Measurements from ENCODE around the gene GPAM.
"Not testable (repeated sequence)": the region's sequence is repeated elsewhere in the genome, so short reads cannot be mapped to it uniquely, and the experiment has no call there.

GPAM gene

DNA sequence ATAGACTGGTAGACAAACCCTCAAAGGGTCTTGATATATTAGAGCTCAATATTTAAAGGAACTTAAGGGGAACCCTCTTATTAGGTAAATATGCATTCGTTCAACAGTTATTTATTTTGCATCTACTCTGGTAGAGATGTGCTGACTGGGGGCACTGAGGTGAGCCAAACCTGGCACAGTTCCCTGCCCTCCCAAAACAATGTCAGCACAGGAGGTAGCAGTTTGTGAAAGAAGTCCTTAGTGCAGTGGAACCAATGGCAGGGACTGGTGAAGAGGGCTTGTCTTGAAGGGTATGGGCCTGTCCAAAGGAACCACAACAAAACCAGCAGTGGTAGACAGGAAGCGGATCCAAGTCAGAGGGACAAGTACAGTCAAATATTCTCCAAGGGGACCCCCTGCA, 32.6 kb upstream of the GPAM start:
- no peak for DNase-seq (ENCODE audit: extremely low spot score, insufficient read length, low read depth)
- no peak for FAIRE-seq

- DNase-seq (ENCODE audit: extremely low spot score, insufficient read length, low read depth) = no peak
- no peak for FAIRE-seq
Measured at GRCh38 chr10:112215342-112215774, 31.8 kb upstream of the GPAM start.

DNA sequence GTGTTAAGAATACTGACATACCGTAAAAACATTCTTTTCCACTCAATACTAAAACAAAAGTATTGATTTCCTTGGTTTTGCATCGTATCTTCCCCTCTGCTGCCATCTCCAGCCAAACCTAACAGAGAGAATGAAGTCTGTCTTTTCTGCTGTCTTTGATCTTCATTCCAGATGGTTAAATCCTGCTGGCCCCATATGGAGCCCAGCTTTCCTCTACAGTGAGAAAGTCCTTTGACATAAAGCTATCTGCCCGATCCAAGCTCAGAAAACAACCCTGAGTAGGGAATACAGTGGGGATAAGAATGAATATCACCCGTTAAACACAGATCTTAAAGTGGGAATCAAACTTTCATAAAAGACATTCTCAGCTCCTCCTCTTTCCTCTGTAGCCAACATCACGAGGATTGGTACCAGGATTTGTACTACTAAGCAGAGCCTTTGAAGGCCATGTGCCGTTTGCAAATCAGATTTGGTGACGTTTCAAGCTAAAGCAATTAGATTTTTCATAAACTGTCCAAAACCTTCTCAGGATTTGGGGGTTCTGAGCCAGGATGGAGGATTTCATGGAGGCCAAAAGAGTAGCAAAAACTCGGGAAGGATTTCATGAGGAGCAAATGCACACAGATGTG, 30.8 kb upstream of the GPAM start:
- no peak for FAIRE-seq
- DNase-seq (ENCODE audit: extremely low spot score, insufficient read length, low read depth) = no peak

DNA sequence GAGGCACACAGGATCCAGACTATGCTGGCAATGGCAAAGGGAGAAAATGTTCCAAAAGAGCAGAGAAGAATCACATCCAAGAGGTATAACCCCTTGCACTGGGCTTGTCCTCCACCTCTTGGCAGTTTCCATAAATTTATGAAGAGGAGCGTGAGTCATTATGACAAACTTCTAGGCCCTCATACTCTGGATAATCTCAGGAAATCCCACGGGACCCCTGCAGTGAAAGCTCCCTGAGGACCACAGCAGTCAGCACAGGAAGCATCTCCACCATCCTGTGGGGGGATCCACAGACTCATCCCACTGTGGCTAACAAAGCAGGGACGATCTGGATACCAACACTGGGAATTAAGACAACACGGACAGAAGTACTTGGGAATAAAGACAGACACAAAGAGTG, 30.3 kb upstream of the GPAM start:
- FAIRE-seq (no peak), DNase-seq (ENCODE audit: extremely low spot score, insufficient read length, low read depth) (no peak)

DNA sequence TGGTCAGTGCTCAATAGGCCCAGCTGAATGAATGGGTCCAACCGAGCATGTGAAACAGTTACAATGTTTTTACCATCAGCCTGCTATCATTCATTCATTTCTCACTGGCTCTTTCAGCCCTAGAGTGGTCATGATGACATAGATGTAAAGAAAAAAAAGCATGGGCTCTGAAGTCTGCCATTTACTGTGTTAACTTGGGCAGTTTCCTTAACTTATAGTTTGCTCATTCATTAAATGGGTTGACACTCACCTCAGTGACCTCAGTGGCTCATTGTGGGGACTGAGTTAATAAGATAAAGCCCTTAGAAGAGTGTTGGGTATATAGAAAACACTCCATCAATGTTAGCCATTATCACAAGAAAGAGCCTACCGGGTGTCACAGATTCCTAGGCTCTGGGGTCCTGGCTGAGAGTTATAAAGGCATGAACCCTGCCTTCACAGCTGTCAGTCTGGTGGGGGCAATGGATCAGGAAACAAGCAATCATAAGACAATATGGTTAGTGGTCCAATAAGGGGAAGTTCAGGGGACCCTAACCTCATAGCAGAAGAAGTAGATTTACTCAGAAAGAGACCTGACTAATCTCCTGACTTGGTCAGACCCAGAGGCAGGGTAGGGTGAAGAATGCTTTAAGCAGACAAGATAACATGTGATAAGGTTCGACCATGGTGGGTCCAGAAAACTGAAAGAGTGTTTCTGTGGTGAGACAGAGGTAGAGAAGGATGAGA, 29.7 kb upstream of the GPAM start:
- FAIRE-seq (no peak), DNase-seq (ENCODE audit: extremely low spot score, insufficient read length, low read depth) (no peak)

GRCh38 chr10:112210666-112211065, 27.1 kb upstream of the GPAM start:
- no peak for FAIRE-seq

GRCh38 chr10:112209684-112210131, 26.1 kb upstream of the GPAM start:
- no peak for FAIRE-seq
- DNase-seq (ENCODE audit: extremely low spot score, insufficient read length, low read depth) = no peak

More at GRCh38 chr10:112210666-112211065, 27.1 kb upstream of the GPAM start:
- no peak for DNase-seq (ENCODE audit: extremely low spot score, insufficient read length, low read depth)

DNA sequence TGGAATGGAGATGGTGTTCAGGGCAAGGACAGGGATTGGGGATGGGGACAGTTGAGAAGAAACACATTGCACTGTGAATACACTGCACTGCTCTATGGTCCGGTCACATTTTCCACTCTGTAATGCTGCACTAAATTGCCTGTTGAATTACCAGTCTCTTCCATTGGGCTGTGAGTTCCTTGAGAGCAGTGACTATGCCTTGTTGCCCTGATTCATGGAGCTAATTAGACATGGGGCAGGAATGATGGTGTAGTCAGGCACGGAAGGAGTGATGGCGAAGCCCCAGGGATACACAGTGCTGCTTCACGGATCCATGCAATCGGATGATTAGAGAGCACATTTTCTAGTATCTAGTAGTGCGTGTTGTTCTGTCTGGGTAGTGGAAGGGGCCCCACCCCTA, 25.4 kb upstream of the GPAM start:
- FAIRE-seq (no peak), DNase-seq (ENCODE audit: extremely low spot score, insufficient read length, low read depth) (no peak)

DNA sequence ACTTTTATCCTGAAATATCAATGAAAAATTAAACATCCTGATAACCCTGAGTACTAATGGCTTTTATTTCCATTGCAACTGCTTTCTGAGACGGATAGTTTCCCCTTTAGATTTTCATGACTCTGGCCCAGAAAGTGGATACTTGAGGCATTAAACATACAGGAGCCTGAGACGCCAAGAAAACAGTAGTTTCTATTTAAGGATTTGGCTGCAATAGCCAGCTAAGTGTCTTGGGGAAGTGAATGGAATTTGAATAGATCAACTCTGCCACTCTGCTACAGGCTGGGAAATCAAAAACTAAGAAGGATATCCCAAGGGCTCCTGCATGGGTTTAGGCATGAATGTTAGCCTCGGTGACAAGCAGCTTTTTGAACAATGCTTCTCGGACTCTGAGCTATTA, 24.7 kb upstream of the GPAM start:
- FAIRE-seq = no peak
- no peak for DNase-seq (ENCODE audit: extremely low spot score, insufficient read length, low read depth)

DNA sequence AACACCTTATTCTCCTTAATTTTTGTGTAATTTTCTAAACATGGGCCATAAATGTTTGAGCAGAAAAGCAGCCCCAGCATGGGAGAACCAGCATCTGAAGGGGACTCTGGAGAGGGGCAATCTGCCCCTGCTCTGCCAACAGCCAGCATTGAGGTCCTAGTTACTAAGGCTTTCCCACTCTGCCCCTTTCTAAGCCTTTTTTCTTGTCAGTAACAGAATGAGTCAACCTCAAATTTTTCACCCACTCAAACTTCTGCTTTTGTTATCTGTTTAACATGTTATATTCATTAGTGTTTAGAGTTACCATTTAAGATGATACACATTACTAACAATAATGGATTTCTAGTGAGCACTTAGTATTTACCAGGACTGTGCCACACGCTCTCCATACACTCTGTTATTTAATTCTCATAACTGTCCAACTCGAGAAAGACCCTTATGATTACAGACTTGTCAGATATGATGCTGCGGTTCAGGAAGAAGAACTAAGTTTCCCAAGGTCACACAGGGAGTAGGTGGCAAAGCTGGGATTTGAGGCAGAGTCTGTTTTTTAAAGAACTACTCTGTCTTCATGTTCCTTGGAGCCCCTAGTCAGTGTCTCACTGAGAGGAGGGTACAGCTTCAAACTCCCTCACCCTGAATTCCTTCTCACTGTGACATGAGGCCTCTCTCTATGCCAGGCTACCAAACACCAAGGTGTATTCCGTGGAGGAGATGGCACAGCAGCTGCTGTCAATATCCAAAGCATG, 19.9 kb upstream of the GPAM start:
- FAIRE-seq = peak; percentile 67

GRCh38 chr10:112202561-112203241, 19.1 kb upstream of the GPAM start:
- FAIRE-seq = peak; percentile 36

More for the DNA sequence above, 19.9 kb upstream of the GPAM start:
- no peak for DNase-seq (ENCODE audit: extremely low spot score, insufficient read length, low read depth)

GRCh38 chr10:112202076-112202475, 18.5 kb upstream of the GPAM start:
- DNase-seq (ENCODE audit: extremely low spot score, insufficient read length, low read depth) (no peak), FAIRE-seq (no peak)

More at GRCh38 chr10:112202561-112203241, 19.1 kb upstream of the GPAM start:
- DNase-seq (ENCODE audit: extremely low spot score, insufficient read length, low read depth) = no peak

DNA sequence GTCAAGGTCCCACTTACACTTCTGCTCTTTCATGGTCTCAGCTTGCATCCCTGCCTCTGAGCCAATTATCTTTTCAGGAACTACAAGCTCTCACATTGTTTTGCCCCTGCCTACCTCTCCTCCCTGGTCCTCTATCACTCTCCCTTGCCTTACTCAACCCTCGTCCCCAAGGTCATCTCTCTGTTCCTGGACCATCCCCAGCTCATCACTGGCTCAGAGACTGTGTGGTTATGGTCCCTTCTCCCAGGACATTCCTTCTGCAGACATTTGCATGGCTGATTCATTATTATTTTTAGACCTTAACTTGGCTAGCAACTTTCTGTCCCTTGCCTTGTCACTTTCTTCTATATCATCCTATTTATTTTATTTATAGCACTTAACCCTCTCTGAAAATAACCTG, 17.8 kb upstream of the GPAM start:
- FAIRE-seq = no peak
- no peak for DNase-seq (ENCODE audit: extremely low spot score, insufficient read length, low read depth)

GRCh38 chr10:112200259-112200658, 16.7 kb upstream of the GPAM start:
- not testable (repeated sequence) for FAIRE-seq; DNase-seq (ENCODE audit: extremely low spot score, insufficient read length, low read depth)

DNA sequence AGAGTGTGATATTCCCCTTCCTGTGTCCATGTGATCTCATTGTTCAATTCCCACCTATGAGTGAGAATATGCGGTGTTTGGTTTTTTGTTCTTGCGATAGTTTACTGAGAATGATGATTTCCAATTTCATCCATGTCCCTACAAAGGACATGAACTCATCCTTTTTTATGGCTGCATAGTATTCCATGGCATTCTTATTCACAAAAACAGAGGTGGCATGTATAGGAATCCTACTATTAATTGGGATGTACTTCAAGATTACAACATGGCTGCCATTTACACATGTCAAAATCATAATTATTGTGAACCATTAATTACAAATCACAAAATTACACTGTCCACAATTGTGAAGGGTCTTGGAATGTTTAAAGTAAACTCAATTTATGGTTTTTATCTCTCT, 14.1 kb upstream of the GPAM start:
- not testable (repeated sequence) for DNase-seq (ENCODE audit: extremely low spot score, insufficient read length, low read depth); FAIRE-seq

DNA sequence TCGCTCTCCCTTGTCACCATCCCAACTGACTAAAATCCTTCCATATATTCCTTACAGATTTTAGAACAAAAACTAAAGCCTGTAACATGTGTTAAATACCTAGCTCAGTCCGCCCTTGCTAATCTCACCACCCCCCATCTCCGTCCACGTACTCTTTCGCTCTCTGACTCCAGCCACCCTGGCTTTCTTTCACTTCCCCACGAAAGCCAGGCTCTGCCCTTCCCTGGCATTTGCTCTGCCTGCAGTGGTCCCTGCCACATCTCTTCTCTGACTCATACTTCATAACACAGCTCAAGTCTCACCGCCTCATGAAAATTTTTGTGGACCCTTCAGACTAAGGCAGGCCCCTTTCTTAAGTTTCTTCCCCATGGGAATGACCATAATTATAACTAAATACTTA, 11.7 kb upstream of the GPAM start:
- DNase-seq (ENCODE audit: extremely low spot score, insufficient read length, low read depth) (no peak), FAIRE-seq (no peak)

DNA sequence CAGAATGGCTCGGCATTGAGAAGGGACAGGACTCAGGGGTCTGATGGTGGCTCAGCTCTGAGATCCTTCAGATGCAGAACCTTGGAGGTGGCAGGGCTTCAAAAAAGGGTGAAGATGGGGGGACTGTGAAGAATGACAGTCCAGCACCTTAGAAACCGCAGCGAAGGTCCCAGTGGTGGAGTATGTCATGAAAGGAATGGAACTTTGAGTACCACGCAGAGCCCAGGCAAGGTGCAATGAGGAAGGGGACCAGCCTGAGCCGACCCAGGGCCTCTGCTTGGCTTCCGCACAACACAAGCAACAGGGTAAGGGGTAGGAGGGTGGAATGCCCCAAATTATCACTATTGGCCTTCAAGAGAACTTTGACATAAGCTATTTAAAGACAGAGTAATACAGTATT, 8.2 kb upstream of the GPAM start:
- FAIRE-seq (no peak), DNase-seq (ENCODE audit: extremely low spot score, insufficient read length, low read depth) (no peak)

GRCh38 chr10:112191041-112191590, 7.6 kb upstream of the GPAM start:
- DNase-seq (ENCODE audit: extremely low spot score, insufficient read length, low read depth) = no peak
- no peak for FAIRE-seq

GRCh38 chr10:112189465-112189864, 5.9 kb upstream of the GPAM start:
- FAIRE-seq = no peak
- no peak for DNase-seq (ENCODE audit: extremely low spot score, insufficient read length, low read depth)

DNA sequence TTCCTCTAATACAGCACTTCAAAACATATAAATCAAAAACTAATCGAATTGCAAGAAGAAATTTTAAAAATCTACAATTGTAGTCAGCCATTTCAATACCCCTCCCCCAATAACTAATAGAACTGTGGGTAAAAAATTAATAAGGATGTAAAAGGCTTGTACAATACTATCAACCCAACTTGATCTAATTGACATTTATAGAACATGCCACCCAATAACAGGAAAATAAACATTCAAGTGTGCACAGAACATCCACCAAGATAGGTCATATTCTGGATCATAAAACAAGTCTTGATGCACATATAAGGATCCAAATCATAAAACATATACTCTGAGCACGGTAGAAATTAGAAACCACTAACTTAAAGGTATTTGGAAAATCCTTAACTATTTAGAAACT, 4.0 kb upstream of the GPAM start:
- DNase-seq (ENCODE audit: extremely low spot score, insufficient read length, low read depth) = no peak
- FAIRE-seq = no peak
